Astrocyte (in vitro differentiated cells and primary cell): ENCODE measurements around the gene PTPRK.

Experiments used
- CTCF ChIP-seq: IDR thresholded peaks from 2 replicates; pipeline ENCODE4 v1.5.1; 2011; ENCODE audit warnings: low read depth, mild to moderate bottlenecking, inconsistent platforms, low read length, moderate library complexity; ENCODE audit not compliant: insufficient read depth
- EZH2 ChIP-seq: IDR thresholded peaks from 2 replicates; pipeline ENCODE4 v1.6.1; 2012; ENCODE audit warnings: mild to moderate bottlenecking, low read length, inconsistent platforms; ENCODE audit not compliant: insufficient read depth

GRCh38 chr6:128206610-128207426 is 313.6 kb downstream of the PTPRK start:
- no peak for TF ChIP-seq CTCF
- TF ChIP-seq EZH2: no peak
